ENCODE results near the gene NDUFB10.

DNA sequence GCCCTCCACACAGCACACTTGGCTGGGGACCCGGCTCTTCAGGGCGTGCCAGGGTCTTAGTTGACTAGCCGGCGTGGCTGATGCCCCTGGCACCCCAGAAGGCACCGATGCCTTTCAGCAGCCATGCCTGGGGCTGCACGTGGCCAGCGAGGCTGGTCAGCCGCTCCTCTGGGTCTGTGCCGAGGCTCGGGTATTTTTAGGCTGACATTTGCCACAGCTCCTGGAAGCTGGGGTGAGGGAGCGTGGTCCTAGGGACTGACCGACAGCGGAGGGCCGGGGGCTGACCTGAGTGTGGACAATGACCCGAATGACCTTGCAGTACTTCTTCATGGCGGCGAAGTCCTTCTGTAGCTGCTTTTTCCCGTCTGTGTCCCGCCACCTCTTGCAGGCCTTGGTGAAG, 8.8 kb upstream of the NDUFB10 start:
- TF ChIP-seq POLR2A (IDR thresholded peaks at IDR 0.05) = no peak
- TF ChIP-seq, protein P1, sequence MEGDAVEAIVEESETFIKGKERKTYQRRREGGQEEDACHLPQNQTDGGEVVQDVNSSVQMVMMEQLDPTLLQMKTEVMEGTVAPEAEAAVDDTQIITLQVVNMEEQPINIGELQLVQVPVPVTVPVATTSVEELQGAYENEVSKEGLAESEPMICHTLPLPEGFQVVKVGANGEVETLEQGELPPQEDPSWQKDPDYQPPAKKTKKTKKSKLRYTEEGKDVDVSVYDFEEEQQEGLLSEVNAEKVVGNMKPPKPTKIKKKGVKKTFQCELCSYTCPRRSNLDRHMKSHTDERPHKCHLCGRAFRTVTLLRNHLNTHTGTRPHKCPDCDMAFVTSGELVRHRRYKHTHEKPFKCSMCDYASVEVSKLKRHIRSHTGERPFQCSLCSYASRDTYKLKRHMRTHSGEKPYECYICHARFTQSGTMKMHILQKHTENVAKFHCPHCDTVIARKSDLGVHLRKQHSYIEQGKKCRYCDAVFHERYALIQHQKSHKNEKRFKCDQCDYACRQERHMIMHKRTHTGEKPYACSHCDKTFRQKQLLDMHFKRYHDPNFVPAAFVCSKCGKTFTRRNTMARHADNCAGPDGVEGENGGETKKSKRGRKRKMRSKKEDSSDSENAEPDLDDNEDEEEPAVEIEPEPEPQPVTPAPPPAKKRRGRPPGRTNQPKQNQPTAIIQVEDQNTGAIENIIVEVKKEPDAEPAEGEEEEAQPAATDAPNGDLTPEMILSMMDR (IDR thresholded peaks at IDR 0.05) = no peak

Data from esophagus squamous epithelium (tissue), 4 donors.